Measurements from ENCODE around the gene HES7. TPM values are rescaled to one million over a fixed set of nuclear protein-coding genes. Genes with fewer than 3 reads are reported as not detected.

Gene HES7
- total and polyA plus RNA-seq, 9 of the 15 experiments (the other 6 are each of a cell fraction or from before 2014, with no cell fraction given) = 0.03 to 1.7 (median 0.14) TPM; not detected in 1

GRCh38 chr17:8116776-8117175 is 7.1 kb downstream of the HES7 start:
- BruUV-seq (replicated peaks) = no TSS peak
- ChIA-PET CTCF (ENCODE audit: low intra/inter-chr PET ratio) (no interaction called here), POLR2A (no interaction called here)
- H3K36me3 ChIP-seq (ENCODE audit: control insufficient read depth, insufficient read depth, low read length) = no peaks in the 10 kb centered on the region
- peaks cover 12 to 21% of the 10 kb centered on the region in 2 experiments; a peak in 4 of 5 replicates for H3K4me1 ChIP-seq (replicated peaks in 1 of 2; ENCODE audit: control insufficient read depth in 2 of 2, insufficient read depth in 2 of 2, low read length in 2 of 2)
- no peak for FAIRE-seq
- no peak overlapping the region for H3K4me2 ChIP-seq (ENCODE audit: insufficient read depth, low read length)
- H3K9ac ChIP-seq (ENCODE audit: insufficient read depth in 1 of 2, low read depth in 2 of 2, low read length in 2 of 2) = no peak overlapping the region
- H4K20me1 ChIP-seq (replicated peaks; ENCODE audit: control insufficient read depth, insufficient read depth, low read length) = peaks cover 8% of the 10 kb centered on the region; the same call in 1 of the 2 replicates
- no peaks in the 10 kb centered on the region for H3K9me1 ChIP-seq (ENCODE audit: control insufficient read depth, insufficient read depth, low read length)
- TF ChIP-seq OTX1 (CRISPR knock-in tag; IDR thresholded peaks at IDR 0.05) (no peak), ZNF133 (CRISPR knock-in tag; IDR thresholded peaks at IDR 0.05) (no peak), ILF3 (IDR thresholded peaks at IDR 0.05; ENCODE audit: borderline replicate concordance) (no peak), NFE2L1 (tag; IDR thresholded peaks at IDR 0.05; ENCODE audit: borderline replicate concordance, low read depth) (no peak), CBFA2T2 (conservative IDR thresholded peaks at IDR 0.05) (no peak), ATF2 (CRISPR knock-in tag; IDR thresholded peaks at IDR 0.05) (no peak), CREM (IDR thresholded peaks at IDR 0.05; ENCODE audit: low read depth) (no peak), NFE2 (IDR thresholded peaks at IDR 0.05; ENCODE audit: low read depth) (no peak), ZNF785 (CRISPR knock-in tag; IDR thresholded peaks at IDR 0.05) (no peak), TFAM (CRISPR knock-in tag; conservative IDR thresholded peaks at IDR 0.05) (no peak), RBBP5 (IDR thresholded peaks at IDR 0.05; ENCODE audit: borderline replicate concordance, insufficient read depth, low read length, poor library complexity, severe bottlenecking) (no peak), MCM5 (IDR thresholded peaks at IDR 0.05; ENCODE audit: low read depth) (no peak), BRCA1 (IDR thresholded peaks at IDR 0.05) (no peak), BRCA1 (CRISPR knock-in tag; IDR thresholded peaks at IDR 0.05) (no peak), POU5F1 (IDR thresholded peaks at IDR 0.05; ENCODE audit: borderline replicate concordance, low read depth, low read length, partially characterized antibody) (no peak), FOXJ2 (tag; IDR thresholded peaks at IDR 0.05) (no peak), PRPF4 (IDR thresholded peaks at IDR 0.05; ENCODE audit: insufficient read depth, low read depth, low read length, poor library complexity, severe bottlenecking) (no peak), ZNF639 (CRISPR knock-in tag; conservative IDR thresholded peaks at IDR 0.05 in 1 of 2, IDR thresholded peaks at IDR 0.05 in 1 of 2) (no peak), ZNF217 (CRISPR knock-in tag; IDR thresholded peaks at IDR 0.05) (no peak), POLR2AphosphoS5 (IDR thresholded peaks at IDR 0.05; ENCODE audit: control insufficient read depth, insufficient read depth, low read depth, low read length) (no peak), GATAD2B (IDR thresholded peaks at IDR 0.05; ENCODE audit: borderline replicate concordance) (no peak)
- WGBS (ENCODE audit: insufficient coverage, low coverage, missing lambda C conversion rate) = 32% methylated on average over 16 of the region's 18 CpGs
- intact Hi-C loops (cut with micrococcal nuclease) (no loop called here), in situ Hi-C loops (cut with MboI) (no loop called here)
- peaks cover 14 to 37% of the 10 kb centered on the region in 2 experiments for H3K27me3 ChIP-seq (ENCODE audit: control insufficient read depth in 2 of 2, insufficient read depth in 2 of 2, low read length in 2 of 2)
- no peaks in the 10 kb centered on the region for H3K79me2 ChIP-seq (ENCODE audit: control insufficient read depth, insufficient read depth, low read length)
- no peak for ATAC-seq
- no peak overlapping the region for H2AFZ ChIP-seq (ENCODE audit: low read depth, low read length)
- no peaks in the 10 kb centered on the region for H3K9me3 ChIP-seq (replicated peaks; ENCODE audit: control insufficient read depth, insufficient read depth, low read depth, low read length)
- no peak overlapping the region for H3K27ac ChIP-seq (ENCODE audit: extremely low read depth, low read depth, low read length)
- H3K4me3 ChIP-seq = no peak overlapping the region
- no peak for DNase-seq (ENCODE audit: extremely low read depth in 1 of 4, low spot score in 3 of 4)

Measured in K562 (cell line).